KMS-11 (cell line): ENCODE measurements around the gene KIN.

ENCODE experiments used
- H2AFZ ChIP-seq: fragments of 200-600 bp; sonication (generic); 2 replicates; pipeline ENCODE4 v1.6.1; 2016; ENCODE audit warnings: antibody characterized with exemption, mixed run types, low read depth
- H3K27ac ChIP-seq: fragments of 200-600 bp; sonication (generic); 2 replicates; pipeline ENCODE4 v1.6.1; 2016; ENCODE audit warnings: mild to moderate bottlenecking, mixed run types
- H3K27me3 ChIP-seq: fragments of 200-600 bp; sonication (generic); 2 replicates; pipeline ENCODE4 v1.6.1; 2017; ENCODE audit warnings: mild to moderate bottlenecking, low read depth, mixed run types, moderate library complexity; ENCODE audit not compliant: insufficient read depth
- H3K36me3 ChIP-seq: fragments of 200-600 bp; sonication (generic); 2 replicates; pipeline ENCODE4 v1.6.1; 2017; ENCODE audit warnings: mild to moderate bottlenecking, mixed run types; ENCODE audit not compliant: insufficient read depth
- H3K4me1 ChIP-seq: fragments of 200-600 bp; sonication (generic); 2 replicates; pipeline ENCODE4 v1.6.1; 2016; ENCODE audit warnings: mild to moderate bottlenecking, low read depth, mixed run types; ENCODE audit not compliant: poor library complexity, severe bottlenecking
- H3K4me2 ChIP-seq: fragments of 200-600 bp; sonication (generic); 2 replicates; pipeline ENCODE4 v1.7.0; 2016; ENCODE audit warnings: mild to moderate bottlenecking, mixed run types
- H3K4me3 ChIP-seq: fragments of 200-600 bp; sonication (generic); IDR thresholded peaks from 2 replicates; pipeline ENCODE4 v1.6.1; 2017; ENCODE audit warnings: low read depth, low read length, mixed read lengths; ENCODE audit not compliant: insufficient read depth
- H3K79me2 ChIP-seq: fragments of 200-600 bp; sonication (generic); 2 replicates; pipeline ENCODE4 v1.6.1; 2016; ENCODE audit warnings: low read depth, mixed run types; ENCODE audit not compliant: insufficient read depth
- H3K9ac ChIP-seq: fragments of 200-600 bp; sonication (generic); 2 replicates; pipeline ENCODE4 v1.6.1; 2016; ENCODE audit warnings: mild to moderate bottlenecking, mixed run types
- H4K20me1 ChIP-seq: fragments of 200-600 bp; sonication (generic); 2 replicates; pipeline ENCODE4 v1.6.1; 2016; ENCODE audit warnings: mild to moderate bottlenecking, mixed run types; ENCODE audit not compliant: insufficient read depth
- CTCF ChIP-seq: fragments of 200-600 bp; sonication (generic); conservative IDR thresholded peaks from 2 replicates; pipeline ENCODE4 v1.6.1; 2017; ENCODE audit warnings: low read depth, mild to moderate bottlenecking, antibody characterized with exemption, low read length, moderate library complexity, mixed read lengths

Gene KIN

GRCh38 chr10:7722927-7723529 is 64.8 kb downstream of the KIN start:
- H4K20me1 ChIP-seq: no peaks in the 10 kb centered on the region
- TF ChIP-seq CTCF: no peak
- H3K4me1 ChIP-seq: no peaks in the 10 kb centered on the region
- H3K79me2 ChIP-seq: no peaks in the 10 kb centered on the region
- no peak overlapping the region for H3K4me3 ChIP-seq
- no peak overlapping the region for H3K27ac ChIP-seq
- H3K27me3 ChIP-seq: no peaks in the 10 kb centered on the region
- no peak overlapping the region for H3K4me2 ChIP-seq
- no peaks in the 10 kb centered on the region for H3K36me3 ChIP-seq
- no peak overlapping the region for H3K9ac ChIP-seq
- no peak overlapping the region for H2AFZ ChIP-seq

- Histone ChIP-seq H3K4me1 (no peaks in the 10 kb centered on the region), H3K27me3 (no peaks in the 10 kb centered on the region), H4K20me1 (no peaks in the 10 kb centered on the region), H3K9ac (no peak overlapping the region), H3K27ac (no peak overlapping the region), H3K79me2 (no peaks in the 10 kb centered on the region), H3K36me3 (no peaks in the 10 kb centered on the region), H3K4me2 (no peak overlapping the region), H2AFZ (no peak overlapping the region), H3K4me3 (no peak overlapping the region)
- no peak for TF ChIP-seq CTCF
These were observed 67.3 kb downstream of the KIN start for GRCh38 chr10:7720478-7720877.

GRCh38 chr10:7718685-7719084 is 69.1 kb downstream of the KIN start:
- H3K36me3 ChIP-seq: no peaks in the 10 kb centered on the region
- no peak overlapping the region for H3K9ac ChIP-seq
- H3K4me1 ChIP-seq: no peaks in the 10 kb centered on the region
- H4K20me1 ChIP-seq: no peaks in the 10 kb centered on the region
- no peak overlapping the region for H3K4me2 ChIP-seq
- no peak overlapping the region for H2AFZ ChIP-seq
- H3K27me3 ChIP-seq: no peaks in the 10 kb centered on the region
- TF ChIP-seq CTCF: no peak
- no peaks in the 10 kb centered on the region for H3K79me2 ChIP-seq
- H3K4me3 ChIP-seq: no peak overlapping the region
- no peak overlapping the region for H3K27ac ChIP-seq

- no peak for TF ChIP-seq CTCF
These were observed 70.0 kb downstream of the KIN start for GRCh38 chr10:7717767-7718166.

More at GRCh38 chr10:7717767-7718166, 70.0 kb downstream of the KIN start:
- H3K4me1 ChIP-seq: no peaks in the 10 kb centered on the region
- H3K4me2 ChIP-seq: no peak overlapping the region
- H3K27me3 ChIP-seq: no peaks in the 10 kb centered on the region
- no peaks in the 10 kb centered on the region for H3K36me3 ChIP-seq
- no peak overlapping the region for H3K4me3 ChIP-seq
- no peaks in the 10 kb centered on the region for H4K20me1 ChIP-seq
- H2AFZ ChIP-seq: no peak overlapping the region
- no peak overlapping the region for H3K9ac ChIP-seq
- no peaks in the 10 kb centered on the region for H3K79me2 ChIP-seq
- no peak overlapping the region for H3K27ac ChIP-seq
